HG03378 (cell line): ENCODE data around the gene DNAJA3.

Experiments
- ATAC-seq: cut with Tn5 transposase; IDR thresholded peaks from one replicate; pipeline ENCODE4 v1.9.1; 2021; ENCODE audit warnings: mild to moderate bottlenecking, moderate library complexity; ENCODE audit not compliant: unreplicated experiment

Gene DNAJA3

DNA sequence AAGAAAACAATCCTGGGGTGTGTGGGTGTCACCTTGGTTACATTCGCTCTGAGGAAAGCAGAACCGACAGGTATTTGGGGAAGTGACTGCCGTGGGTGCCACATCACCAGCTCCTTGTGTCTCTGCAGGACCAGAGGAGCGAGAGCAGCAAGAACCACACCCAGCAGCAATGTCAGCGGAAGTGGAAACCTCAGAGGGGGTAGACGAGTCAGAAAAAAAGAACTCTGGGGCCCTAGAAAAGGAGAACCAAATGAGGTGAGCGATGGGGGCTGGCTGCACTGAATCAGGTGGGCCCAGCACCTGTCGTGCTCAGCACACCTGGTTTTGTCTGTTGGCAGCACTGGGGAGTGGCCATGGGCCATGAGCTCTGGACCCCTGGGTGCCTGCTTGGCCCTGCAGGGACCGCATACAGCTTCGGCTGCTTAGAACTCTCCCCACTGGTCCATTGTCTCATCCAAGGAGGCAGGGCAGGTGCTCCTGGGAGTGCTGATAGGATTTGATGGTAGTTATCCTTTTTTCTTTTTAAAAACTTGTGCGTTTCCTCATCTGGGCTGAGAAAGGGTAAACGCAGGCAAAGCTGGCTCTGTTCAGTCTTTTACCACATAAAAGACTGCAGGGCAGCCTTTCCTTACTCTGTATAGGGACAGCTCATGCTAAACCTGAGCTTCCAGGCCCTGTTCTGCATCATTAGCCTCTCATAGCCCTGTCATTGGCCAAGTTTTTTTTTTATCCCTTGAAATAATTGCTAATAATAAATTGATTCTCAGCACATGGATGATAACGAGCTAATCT, 79.9 kb downstream of the DNAJA3 start:
- ATAC-seq: no peak
